LNCAP (cell line): ENCODE measurements around the gene PRICKLE3.

Experiments
- TF ChIP-seq, protein P1 (sequence below): fragments of 450-650 bp; IDR thresholded peaks from 2 replicates; pipeline ENCODE4 v1.5.1; 2017; ENCODE audit warnings: mild to moderate bottlenecking

PRICKLE3 gene

DNA sequence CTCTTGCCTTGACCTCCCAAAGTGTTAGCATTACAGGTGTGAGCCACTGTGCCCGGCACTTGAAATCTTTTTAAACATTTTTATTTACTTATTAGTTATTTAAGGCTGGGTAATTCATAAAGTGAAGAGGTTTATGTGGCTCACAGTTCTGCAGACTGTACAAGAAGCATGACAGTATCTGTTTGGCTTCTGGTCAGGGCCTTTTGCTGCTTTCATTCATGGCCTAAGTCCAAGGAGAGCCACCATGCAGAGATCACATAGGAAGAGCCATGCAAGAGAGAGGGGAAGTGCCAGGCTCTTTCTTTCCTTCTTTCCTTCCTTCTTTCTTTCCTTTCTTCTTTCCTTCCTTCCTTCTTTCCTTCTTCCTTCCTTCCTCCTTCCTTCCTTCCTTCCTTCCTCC is 52.4 kb downstream of the PRICKLE3 start:
- TF ChIP-seq, protein P1, sequence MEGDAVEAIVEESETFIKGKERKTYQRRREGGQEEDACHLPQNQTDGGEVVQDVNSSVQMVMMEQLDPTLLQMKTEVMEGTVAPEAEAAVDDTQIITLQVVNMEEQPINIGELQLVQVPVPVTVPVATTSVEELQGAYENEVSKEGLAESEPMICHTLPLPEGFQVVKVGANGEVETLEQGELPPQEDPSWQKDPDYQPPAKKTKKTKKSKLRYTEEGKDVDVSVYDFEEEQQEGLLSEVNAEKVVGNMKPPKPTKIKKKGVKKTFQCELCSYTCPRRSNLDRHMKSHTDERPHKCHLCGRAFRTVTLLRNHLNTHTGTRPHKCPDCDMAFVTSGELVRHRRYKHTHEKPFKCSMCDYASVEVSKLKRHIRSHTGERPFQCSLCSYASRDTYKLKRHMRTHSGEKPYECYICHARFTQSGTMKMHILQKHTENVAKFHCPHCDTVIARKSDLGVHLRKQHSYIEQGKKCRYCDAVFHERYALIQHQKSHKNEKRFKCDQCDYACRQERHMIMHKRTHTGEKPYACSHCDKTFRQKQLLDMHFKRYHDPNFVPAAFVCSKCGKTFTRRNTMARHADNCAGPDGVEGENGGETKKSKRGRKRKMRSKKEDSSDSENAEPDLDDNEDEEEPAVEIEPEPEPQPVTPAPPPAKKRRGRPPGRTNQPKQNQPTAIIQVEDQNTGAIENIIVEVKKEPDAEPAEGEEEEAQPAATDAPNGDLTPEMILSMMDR = no peak

DNA sequence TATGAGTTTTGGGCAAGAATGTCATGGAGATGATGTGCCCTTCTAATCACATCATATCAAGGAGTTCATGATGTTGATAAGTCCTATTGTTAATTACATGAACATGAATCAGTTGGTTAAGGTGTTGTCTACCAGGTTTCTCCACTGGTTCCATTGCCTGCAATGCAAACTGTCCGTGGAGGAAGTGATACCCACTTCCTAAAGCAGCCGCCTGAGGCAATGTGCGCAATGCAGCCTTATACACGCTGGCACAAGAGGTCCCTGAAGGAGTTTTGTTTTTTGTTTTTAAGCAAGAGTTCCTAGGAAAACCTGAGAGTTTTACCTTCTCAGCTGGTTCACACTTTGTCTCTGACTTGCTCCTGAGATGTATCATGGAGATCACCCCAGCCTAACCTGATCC is 56.7 kb downstream of the PRICKLE3 start:
- TF ChIP-seq, protein P1 = no peak
